Gastrocnemius medialis (tissue), 4 donors: ENCODE measurements around the gene ZNF277. TPM values are rescaled to one million over a fixed set of nuclear protein-coding genes. Genes with fewer than 3 reads are reported as not detected.

Experiments used
- ATAC-seq, 2 donors: fragments of 150-250 bp; one replicate each; pipeline ENCODE4 v1.9.1; 2016
- DNase-seq, 2 donors: peaks; one replicate each; pipeline ENCODE4 v3.0.0-alpha.2; 2019
- H3K27ac ChIP-seq, 4 donors: fragments of 200-600 bp; sonication (generic); 1 replicate in 1 of 4; 2 replicates in 3 of 4; pipeline ENCODE4 v1.5.1; 2016 to 2018; ENCODE audit warnings: mild to moderate bottlenecking in 2 of 4, moderate library complexity in 1 of 4
- H3K27me3 ChIP-seq, 3 donors: fragments of 200-600 bp; sonication (generic) in 2 of 3; 1 replicate in 1 of 3; 2 replicates in 2 of 3; pipeline versions ENCODE4 v1.5.1 to v1.6.0; 2016 to 2019; ENCODE audit warnings: mild to moderate bottlenecking in 1 of 3, moderate library complexity in 1 of 3
- H3K36me3 ChIP-seq, 2 donors: fragments of 200-600 bp; sonication (generic) in 1 of 2; one replicate each; pipeline ENCODE4 v1.5.1; 2017 to 2018
- H3K4me1 ChIP-seq, 2 donors: fragments of 200-600 bp; sonication (generic) in 1 of 2; one replicate each; pipeline ENCODE4 v1.5.1; 2016 to 2017; ENCODE audit warnings: mild to moderate bottlenecking in 2 of 2
- H3K4me3 ChIP-seq, 4 donors: fragments of 200-600 bp; sonication (generic) in 3 of 4; 1 replicate in 1 of 4; 2 replicates in 3 of 4; pipeline ENCODE4 v1.5.1; 2016 to 2019; ENCODE audit warnings: mild to moderate bottlenecking in 2 of 4
- H3K9me3 ChIP-seq, 3 donors: fragments of 200-600 bp; sonication (generic) in 2 of 3; 1 replicate in 1 of 3; 2 replicates in 2 of 3; pipeline ENCODE4 v1.5.1; 2016 to 2019
- CTCF ChIP-seq, 5 experiments: fragments of 450-650 bp in 3 of 5; fragments of 200-600 bp in 2 of 5; sonication (generic) in 2 of 5; IDR thresholded peaks in 4 of 5; conservative IDR thresholded peaks in 1 of 5; 1 replicate in 4 of 5; 2 replicates in 1 of 5; pipeline ENCODE4 v1.5.1; 2016 to 2019; ENCODE audit warnings: antibody characterized with exemption in 5 of 5, mild to moderate bottlenecking in 3 of 5, moderate library complexity in 3 of 5
- POLR2A ChIP-seq, 2 donors: fragments of 450-650 bp; IDR thresholded peaks; one replicate each; pipeline ENCODE4 v1.6.1; 2017; ENCODE audit warnings: antibody characterized with exemption in 2 of 2, mild to moderate bottlenecking in 2 of 2, moderate library complexity in 2 of 2
- in situ Hi-C, 4 donors: fragments of 200-750 bp; cut with MboI; loops; one replicate each; pipeline versions ENCODE4 v1.15.0 to v1.8.0; 2017; ENCODE audit warnings: low sequenced_read_pairs in 4 of 4
- intact Hi-C: fragments of 100-400 bp; cut with DNase I; formaldehyde crosslinking; loops from one replicate; pipeline ENCODE4 v1.15.1; 2023; ENCODE audit warnings: low total_unique reads
- total RNA-seq, 4 donors: library from RNA; depleted of rRNA; stranded (reverse); fragments of >200 nt; gene quantifications; one replicate each; pipeline versions ENCODE4 v1.1.0 to v1.2.3, GENCODE V29; 2016

ZNF277 gene
- total RNA-seq, 4 donors from 2014 or later, result 12.2 to 16.5 (median 15.0) TPM

DNA sequence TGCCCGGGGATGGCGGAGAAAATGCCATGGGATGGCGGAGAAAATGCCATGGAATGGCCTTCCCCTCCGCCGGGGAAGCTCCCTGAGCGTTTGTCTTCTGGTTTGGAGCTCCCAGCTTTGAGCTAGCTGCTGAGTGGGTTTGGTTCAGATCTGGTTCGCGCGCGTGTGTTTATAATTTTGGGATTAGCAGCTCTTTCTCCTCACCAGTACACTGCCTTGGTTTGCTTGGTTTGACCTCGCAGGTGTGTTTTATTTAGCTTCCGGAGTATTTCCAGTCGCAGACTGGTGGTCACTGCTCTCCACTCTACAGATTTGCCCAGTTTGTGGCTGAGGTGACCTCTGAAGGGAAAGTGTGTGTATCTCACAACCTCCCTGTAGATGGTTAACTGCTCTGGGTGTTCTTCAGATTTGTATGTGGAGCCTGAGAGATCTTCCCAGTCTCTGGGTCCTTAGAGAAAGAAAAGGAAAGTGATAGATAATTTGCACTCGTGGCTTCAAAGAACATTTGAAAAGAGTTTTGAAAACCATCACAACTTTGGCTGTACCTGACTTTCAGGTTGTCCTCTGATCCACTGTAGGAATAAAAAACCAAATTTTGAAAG is 597 bp downstream of the ZNF277 start:
- Histone ChIP-seq H3K4me3 (peak overlapping the region; percentile 84 to 96 (median 86)), H3K4me1 (peaks cover 32 to 43% of the 10 kb centered on the region in 2 donors), H3K27ac (peak overlapping the region; percentile 84 to 91 (median 87)), H3K27me3 (no peaks in the 10 kb centered on the region), H3K9me3 (no peaks in the 10 kb centered on the region), H3K36me3 (no peaks in the 10 kb centered on the region)
- ATAC-seq (peak; percentile 3 to 13), DNase-seq (no peak)
- TF ChIP-seq CTCF (IDR thresholded peaks at IDR 0.05 in 4 of 5, conservative IDR thresholded peaks at IDR 0.05 in 1 of 5), result no peak
- no peak for TF ChIP-seq POLR2A (IDR thresholded peaks at IDR 0.05)
- in situ Hi-C loops (loop anchor here in 2 of 4 donors (10.0 to 25.0 kb wide), 3 partner anchors 248 to 645 kb away; partner anchors contain the start of genes IFRD1 (in 1 of the 2), IMMP2L (in 1 of the 2) and LSMEM1 (in 1 of the 2)), intact Hi-C loops (loop anchor here (1.0 to 5.0 kb wide), 5 partner anchors 185 to 733 kb away; partner anchors contain the start of genes IFRD1, LSMEM1 and TMEM168)

DNA sequence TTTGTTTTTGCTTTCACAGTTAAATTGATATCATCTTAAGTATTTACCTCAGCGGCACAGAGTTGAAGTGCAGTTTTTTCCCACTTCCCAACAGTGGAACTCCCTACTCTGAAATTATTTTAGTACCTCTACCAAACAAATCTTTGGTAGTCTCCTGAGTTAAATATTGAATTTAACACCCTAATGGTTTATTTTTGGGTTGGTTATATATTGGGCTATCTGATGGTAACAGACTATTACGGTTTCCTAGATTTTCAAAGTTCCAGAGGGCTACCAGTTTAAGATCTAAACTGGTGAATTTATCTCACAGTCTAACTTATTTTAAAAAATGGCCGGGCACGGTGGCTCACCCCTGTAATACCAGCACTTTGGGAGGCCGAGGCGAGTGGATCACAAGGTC is 1.3 kb downstream of the ZNF277 start:
- no peaks in the 10 kb centered on the region for H3K9me3 ChIP-seq
- ATAC-seq (no peak), DNase-seq (no peak)
- H3K4me3 ChIP-seq, result peak overlapping the region in 1 of 4 donors; percentile 5
- TF ChIP-seq POLR2A (IDR thresholded peaks at IDR 0.05), result no peak
- TF ChIP-seq CTCF (IDR thresholded peaks at IDR 0.05 in 4 of 5, conservative IDR thresholded peaks at IDR 0.05 in 1 of 5), result no peak
- peaks cover 29 to 36% of the 10 kb centered on the region in 2 donors for H3K4me1 ChIP-seq
- H3K36me3 ChIP-seq, result no peaks in the 10 kb centered on the region
- H3K27ac ChIP-seq, result no peak overlapping the region
- intact Hi-C loops, result loop anchor here (5.0 kb wide), 2 partner anchors 185 to 275 kb away; partner anchors contain the start of gene LSMEM1
- no peaks in the 10 kb centered on the region for H3K27me3 ChIP-seq
- in situ Hi-C loops, result loop anchor here in 2 of 4 donors (10.0 to 25.0 kb wide), 3 partner anchors 247 to 645 kb away; partner anchors contain the start of genes IFRD1 (in 1 of the 2), IMMP2L (in 1 of the 2) and LSMEM1 (in 1 of the 2)

- Histone ChIP-seq H3K27ac (no peak overlapping the region), H3K4me3 (no peak overlapping the region), H3K9me3 (no peaks in the 10 kb centered on the region), H3K36me3 (no peaks in the 10 kb centered on the region), H3K27me3 (no peaks in the 10 kb centered on the region), H3K4me1 (peaks cover 12 to 17% of the 10 kb centered on the region in 2 donors)
- intact Hi-C loops (no loop called here), in situ Hi-C loops (loop anchor here in 2 of 4 donors (25.0 kb wide), 2 partner anchors 276 to 649 kb away; partner anchors contain the start of genes IMMP2L (in 1 of the 2) and LSMEM1 (in 1 of the 2))
- ATAC-seq (no peak), DNase-seq (no peak)
- TF ChIP-seq POLR2A (IDR thresholded peaks at IDR 0.05), result no peak
- no peak for TF ChIP-seq CTCF (IDR thresholded peaks at IDR 0.05 in 4 of 5, conservative IDR thresholded peaks at IDR 0.05 in 1 of 5)
Observed at GRCh38 chr7:112211348-112211907, 4.9 kb downstream of the ZNF277 start.

DNA sequence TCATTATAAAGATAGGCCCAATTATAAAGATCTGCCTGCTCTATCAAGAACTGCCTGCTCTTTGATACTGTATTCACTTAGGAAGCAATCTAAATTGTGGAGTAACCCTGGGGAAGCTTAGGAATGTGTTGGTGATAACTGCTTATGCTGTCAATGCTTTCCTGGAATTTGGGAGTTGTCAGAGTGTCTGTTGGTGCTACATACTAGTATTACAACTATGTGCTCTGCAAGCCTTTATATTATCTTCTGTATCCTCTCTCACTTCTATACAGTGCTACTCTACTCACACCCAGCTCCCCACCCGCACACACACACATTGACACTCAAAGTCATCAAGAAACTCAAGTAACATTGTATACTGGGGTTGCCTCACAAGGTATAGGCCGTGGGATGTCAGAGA is 6.1 kb downstream of the ZNF277 start:
- DNase-seq (no peak), ATAC-seq (no peak)
- intact Hi-C loops (no loop called here), in situ Hi-C loops (loop anchor here in 2 of 4 donors (25.0 kb wide), 2 partner anchors 275 to 650 kb away; partner anchors contain the start of genes IMMP2L (in 1 of the 2) and LSMEM1 (in 1 of the 2))
- H3K9me3 ChIP-seq, result no peaks in the 10 kb centered on the region
- peaks cover 12% of the 10 kb centered on the region in 2 donors for H3K4me1 ChIP-seq
- no peaks in the 10 kb centered on the region for H3K27me3 ChIP-seq
- no peak overlapping the region for H3K27ac ChIP-seq
- no peak overlapping the region for H3K4me3 ChIP-seq
- no peaks in the 10 kb centered on the region for H3K36me3 ChIP-seq
- no peak for TF ChIP-seq POLR2A (IDR thresholded peaks at IDR 0.05)
- no peak for TF ChIP-seq CTCF (IDR thresholded peaks at IDR 0.05 in 4 of 5, conservative IDR thresholded peaks at IDR 0.05 in 1 of 5)
